Measurements from ENCODE around the gene GBX1.

Gene GBX1

GRCh38 chr7:151167197-151167961 lies at the start of gene GBX1:
GBX1 (minus strand) TSS chr7:151167694; CDS start chr7:151167548, 146 bp downstream.
- peak in 1 of 2 experiments; percentile 50 for DNase-seq

- DNase-seq = no peak
Measured at GRCh38 chr7:151215396-151215795, 47.9 kb upstream of the GBX1 start.

GRCh38 chr7:151213826-151214225 lies 46.3 kb upstream of the GBX1 start:
- no peak for DNase-seq

GRCh38 chr7:151212626-151213025 lies 45.1 kb upstream of the GBX1 start:
- DNase-seq = no peak

GRCh38 chr7:151211155-151211772 lies 43.8 kb upstream of the GBX1 start:
- DNase-seq = no peak

- DNase-seq = no peak
Measured at GRCh38 chr7:151210087-151210854, 42.8 kb upstream of the GBX1 start, which contains the start of gene H2BK1. H2BK1 (minus strand) TSS chr7:151210488; CDS start chr7:151210318, 170 bp downstream.

GRCh38 chr7:151209588-151209987 lies 42.1 kb upstream of the GBX1 start:
- no peak for DNase-seq

- DNase-seq = no peak
Measured at GRCh38 chr7:151208253-151208862, 40.9 kb upstream of the GBX1 start.

GRCh38 chr7:151207804-151208203 lies 40.3 kb upstream of the GBX1 start:
- DNase-seq = no peak

- DNase-seq = no peak
Measured at GRCh38 chr7:151207315-151207714, 39.8 kb upstream of the GBX1 start.

- DNase-seq = no peak
Measured at GRCh38 chr7:151206914-151207313, 39.4 kb upstream of the GBX1 start.

GRCh38 chr7:151205730-151206129 lies 38.2 kb upstream of the GBX1 start:
- no peak for DNase-seq

- DNase-seq = peak in 1 of 2 experiments; percentile 59
Measured at GRCh38 chr7:151204383-151205032, 37.0 kb upstream of the GBX1 start.

- no peak for DNase-seq
Measured at GRCh38 chr7:151202836-151203235, 35.3 kb upstream of the GBX1 start.

GRCh38 chr7:151201751-151202150 lies 34.3 kb upstream of the GBX1 start:
- no peak for DNase-seq

GRCh38 chr7:151201344-151201743 lies 33.9 kb upstream of the GBX1 start:
- no peak for DNase-seq

- DNase-seq = peak in 1 of 2 experiments; percentile 51
Measured at GRCh38 chr7:151198945-151199848, 31.7 kb upstream of the GBX1 start.

GRCh38 chr7:151197932-151198331 lies 30.4 kb upstream of the GBX1 start:
- no peak for DNase-seq

GRCh38 chr7:151195616-151196450 lies 28.3 kb upstream of the GBX1 start:
- peak in 1 of 2 experiments; percentile 15 for DNase-seq

GRCh38 chr7:151194188-151194587 lies 26.7 kb upstream of the GBX1 start:
- no peak for DNase-seq

Measured in NCI-H526 (cell line).